ENCODE results near the gene LRCH1. TPM values are rescaled to one million over a fixed set of nuclear protein-coding genes. Genes with fewer than 3 reads are reported as not detected.

LRCH1 gene
- total and polyA plus RNA-seq, 3 donors from 2014 or later, result 8.9 to 17.7 (median 16.8) TPM

DNA sequence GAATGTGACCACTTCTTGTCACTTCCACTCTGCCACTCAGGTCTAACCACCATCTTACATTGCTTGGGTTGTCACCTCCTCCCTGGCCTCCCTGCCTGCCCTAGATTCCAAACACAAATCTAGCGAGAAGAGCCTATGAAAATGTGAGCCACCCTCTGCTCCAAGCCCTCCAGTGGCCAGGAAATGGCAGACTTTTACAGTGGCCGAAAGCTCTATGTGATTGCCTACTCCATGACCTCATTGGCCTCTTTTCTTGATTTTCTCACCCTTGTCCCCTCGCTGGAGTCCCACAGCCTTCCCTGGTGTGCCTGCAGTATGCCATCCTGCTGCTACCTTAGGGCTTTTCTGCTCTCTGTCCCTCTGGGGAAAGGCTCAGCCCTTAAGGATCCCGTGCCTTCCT lies 84.2 kb downstream of the LRCH1 start:
- intact Hi-C loops (cut with DNase I; ENCODE audit: low total_unique reads), result no loop called here
- peaks cover 16% of the 10 kb centered on the region for H3K4me1 ChIP-seq

GRCh38 chr13:46638262-46638661 lies 85.3 kb downstream of the LRCH1 start:
- Histone ChIP-seq H3K27ac (no peak overlapping the region), H3K36me3 (ENCODE audit: low read depth, missing control alignments) (no peaks in the 10 kb centered on the region), H3K9me3 (no peaks in the 10 kb centered on the region), H3K27me3 (no peaks in the 10 kb centered on the region), H3K4me3 (no peak overlapping the region), H3K4me1 (peaks cover 11% of the 10 kb centered on the region)
- intact Hi-C loops (cut with DNase I; ENCODE audit: low total_unique reads), result no loop called here
- DNase-seq, result no peak
- no peak for TF ChIP-seq POLR2A (IDR thresholded peaks at IDR 0.05)
- TF ChIP-seq, protein P1, sequence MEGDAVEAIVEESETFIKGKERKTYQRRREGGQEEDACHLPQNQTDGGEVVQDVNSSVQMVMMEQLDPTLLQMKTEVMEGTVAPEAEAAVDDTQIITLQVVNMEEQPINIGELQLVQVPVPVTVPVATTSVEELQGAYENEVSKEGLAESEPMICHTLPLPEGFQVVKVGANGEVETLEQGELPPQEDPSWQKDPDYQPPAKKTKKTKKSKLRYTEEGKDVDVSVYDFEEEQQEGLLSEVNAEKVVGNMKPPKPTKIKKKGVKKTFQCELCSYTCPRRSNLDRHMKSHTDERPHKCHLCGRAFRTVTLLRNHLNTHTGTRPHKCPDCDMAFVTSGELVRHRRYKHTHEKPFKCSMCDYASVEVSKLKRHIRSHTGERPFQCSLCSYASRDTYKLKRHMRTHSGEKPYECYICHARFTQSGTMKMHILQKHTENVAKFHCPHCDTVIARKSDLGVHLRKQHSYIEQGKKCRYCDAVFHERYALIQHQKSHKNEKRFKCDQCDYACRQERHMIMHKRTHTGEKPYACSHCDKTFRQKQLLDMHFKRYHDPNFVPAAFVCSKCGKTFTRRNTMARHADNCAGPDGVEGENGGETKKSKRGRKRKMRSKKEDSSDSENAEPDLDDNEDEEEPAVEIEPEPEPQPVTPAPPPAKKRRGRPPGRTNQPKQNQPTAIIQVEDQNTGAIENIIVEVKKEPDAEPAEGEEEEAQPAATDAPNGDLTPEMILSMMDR (IDR thresholded peaks at IDR 0.05), result no peak
- 56 to 61% methylated on average over 2 of the region's 2 CpGs for WGBS, 2 donors

More for the DNA sequence above, 84.2 kb downstream of the LRCH1 start:
- no peak for DNase-seq
- WGBS, 2 donors, result 91 to 100% methylated on average over 4 of the region's 4 CpGs
- Histone ChIP-seq H3K27me3 (no peaks in the 10 kb centered on the region), H3K4me3 (no peak overlapping the region), H3K27ac (no peak overlapping the region), H3K36me3 (ENCODE audit: low read depth, missing control alignments) (no peaks in the 10 kb centered on the region), H3K9me3 (no peaks in the 10 kb centered on the region)
- TF ChIP-seq POLR2A (IDR thresholded peaks at IDR 0.05), result no peak
- TF ChIP-seq, protein P1 (IDR thresholded peaks at IDR 0.05), result no peak

- Histone ChIP-seq H3K4me3 (no peak overlapping the region), H3K36me3 (ENCODE audit: low read depth, missing control alignments) (no peaks in the 10 kb centered on the region), H3K9me3 (no peaks in the 10 kb centered on the region), H3K4me1 (peaks cover 14% of the 10 kb centered on the region), H3K27me3 (no peaks in the 10 kb centered on the region), H3K27ac (no peak overlapping the region)
- DNase-seq, result no peak
- WGBS, 2 donors, result 53 to 62% methylated on average over 5 of the region's 5 CpGs
- TF ChIP-seq, protein P1 (IDR thresholded peaks at IDR 0.05), result no peak
- TF ChIP-seq POLR2A (IDR thresholded peaks at IDR 0.05), result no peak
- intact Hi-C loops (cut with DNase I; ENCODE audit: low total_unique reads), result no loop called here
Measured at GRCh38 chr13:46639033-46639981, 86.3 kb downstream of the LRCH1 start.

DNA sequence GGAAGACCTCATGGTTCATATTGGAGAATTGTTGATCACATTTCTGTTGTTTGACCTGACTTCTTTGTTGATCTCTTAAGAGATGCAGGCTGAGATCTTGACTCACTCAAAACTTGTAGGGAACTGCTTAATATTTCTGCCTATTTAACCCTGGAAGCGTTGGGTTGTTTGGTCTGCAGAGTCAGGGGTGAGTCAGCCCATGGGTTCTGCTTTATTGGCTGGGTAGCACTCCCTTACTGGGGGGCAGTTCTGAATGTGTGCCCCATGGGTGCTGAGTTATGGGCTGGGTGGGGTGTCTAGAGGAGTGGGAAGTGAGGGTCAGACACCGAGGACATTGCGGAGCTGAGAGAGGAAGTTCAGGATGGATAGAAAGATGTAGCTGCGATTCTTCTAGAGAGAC lies 87.9 kb downstream of the LRCH1 start:
- 87 to 91% methylated on average over 4 of the region's 4 CpGs for WGBS, 2 donors

More for the DNA sequence above, 87.9 kb downstream of the LRCH1 start:
- no peaks in the 10 kb centered on the region for H3K36me3 ChIP-seq (ENCODE audit: low read depth, missing control alignments)
- H3K27me3 ChIP-seq, result no peaks in the 10 kb centered on the region
- no peak for TF ChIP-seq POLR2A (IDR thresholded peaks at IDR 0.05)
- TF ChIP-seq, protein P1 (IDR thresholded peaks at IDR 0.05), result no peak
- no peaks in the 10 kb centered on the region for H3K9me3 ChIP-seq
- no peak for DNase-seq
- no peak overlapping the region for H3K4me3 ChIP-seq
- intact Hi-C loops (cut with DNase I; ENCODE audit: low total_unique reads), result no loop called here
- H3K4me1 ChIP-seq, result peaks cover 14% of the 10 kb centered on the region
- no peak overlapping the region for H3K27ac ChIP-seq
